ENCODE results near the gene SYT10.
"Not testable (repeated sequence)": the region's sequence is repeated elsewhere in the genome, so short reads cannot be mapped to it uniquely, and the experiment has no call there.

The SYT10 gene

GRCh38 chr12:33349791-33350190 lies 89.8 kb downstream of the SYT10 start:
- no peak for DNase-seq (ENCODE audit: low read depth)

- DNase-seq (ENCODE audit: low read depth): not testable (repeated sequence)
Measured at GRCh38 chr12:33331961-33332398, 107.6 kb downstream of the SYT10 start.

GRCh38 chr12:33330940-33331339 lies 108.7 kb downstream of the SYT10 start:
- no peak for DNase-seq (ENCODE audit: low read depth)

Data from stimulated activated CD8-positive, alpha-beta memory T cell treated with anti-CD3 and anti-CD28 coated beads, Interleukin-7, amount 100 ng/mL, for 24 hours (primary cell).